ENCODE data around the gene CGGBP1. TPM values are rescaled to one million over a fixed set of nuclear protein-coding genes. Genes with fewer than 3 reads are reported as not detected.
"Not testable (repeated sequence)": the region's sequence is repeated elsewhere in the genome, so short reads cannot be mapped to it uniquely, and the experiment has no call there.

The CGGBP1 gene
- total RNA-seq, 1 experiment from 2014 or later, result 48.6 TPM

DNA sequence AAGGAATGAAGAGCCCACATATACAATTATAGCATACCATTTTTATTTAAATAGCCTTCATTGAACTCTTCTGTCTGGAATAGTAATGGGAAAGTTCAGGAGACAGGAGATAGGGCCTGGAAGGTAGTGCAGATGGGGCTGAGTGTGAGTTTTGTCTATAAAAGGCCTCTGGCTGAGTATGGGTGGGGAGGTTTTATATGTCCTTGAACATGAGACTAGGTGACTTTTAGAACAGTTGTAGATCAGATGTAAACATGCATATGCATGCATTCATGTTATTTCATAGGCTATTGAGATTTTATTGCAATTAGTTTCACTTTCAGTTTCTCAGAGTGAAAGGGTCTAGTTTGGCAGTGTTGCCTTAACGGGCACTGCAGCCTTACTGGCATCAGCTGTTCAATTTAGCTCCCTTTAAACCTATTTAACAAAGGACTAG lies 27.1 kb downstream of the CGGBP1 start:
- Histone ChIP-seq H3K36me3 (no peaks in the 10 kb centered on the region), H3K4me1 (replicated peaks) (peaks cover 4% of the 10 kb centered on the region; the same call in 1 of the 2 replicates), H3K4me3 (peak overlapping the region; percentile 30), H3K9me3 (replicated peaks) (no peaks in the 10 kb centered on the region), H3K27me3 (replicated peaks) (no peaks in the 10 kb centered on the region), H3K27ac (peak overlapping the region; percentile 17)
- DNase-seq (ENCODE audit: low read depth in 1 of 2, low spot score in 2 of 2), result peak in 1 of 2 experiments; percentile 26

DNA sequence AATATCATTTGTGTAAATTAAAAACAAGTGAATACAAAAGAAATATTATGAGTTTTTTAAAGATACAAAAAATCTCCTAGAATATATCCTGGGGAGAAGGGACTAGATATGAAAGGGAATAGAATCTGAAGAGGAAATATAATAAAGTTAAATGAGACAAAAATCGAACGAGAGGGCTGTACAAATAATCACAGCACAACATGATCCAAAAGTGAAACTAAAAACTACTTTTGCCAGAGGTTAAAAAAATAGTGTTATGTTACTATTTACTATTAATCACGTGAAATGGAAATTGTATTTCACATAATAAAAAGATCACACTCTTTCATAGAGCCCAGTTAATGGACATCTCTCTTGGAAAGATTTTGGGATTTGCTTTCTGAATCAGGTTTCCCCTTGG lies 28.6 kb downstream of the CGGBP1 start:
- no peak overlapping the region for H3K27ac ChIP-seq
- H3K27me3 ChIP-seq (replicated peaks), result no peaks in the 10 kb centered on the region
- H3K9me3 ChIP-seq (replicated peaks), result no peaks in the 10 kb centered on the region
- H3K4me3 ChIP-seq, result no peak overlapping the region
- H3K36me3 ChIP-seq, result no peaks in the 10 kb centered on the region
- no peak for DNase-seq (ENCODE audit: low read depth in 1 of 2, low spot score in 2 of 2)
- peaks cover 4% of the 10 kb centered on the region; the same call in 1 of the 2 replicates for H3K4me1 ChIP-seq (replicated peaks)

DNA sequence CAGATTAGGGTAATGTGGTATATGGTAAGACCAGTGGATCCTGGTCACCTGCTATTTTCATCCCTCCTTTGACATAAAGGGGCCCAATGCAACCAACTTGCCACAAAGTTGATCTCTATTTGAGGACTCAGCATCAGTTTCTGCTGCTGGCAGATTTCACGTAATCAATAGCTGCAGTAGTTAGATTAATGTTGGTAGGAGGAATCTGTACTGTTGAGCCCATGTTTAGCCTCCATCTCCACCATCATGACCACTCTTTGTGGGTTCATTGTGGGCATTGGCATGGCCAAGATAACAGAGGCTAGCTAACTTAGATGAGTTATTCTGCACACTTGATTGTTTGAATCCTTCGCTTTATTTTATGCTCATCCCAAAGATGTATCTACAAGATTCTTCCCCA lies 29.9 kb downstream of the CGGBP1 start:
- peaks cover 4% of the 10 kb centered on the region; the same call in 1 of the 2 replicates for H3K4me1 ChIP-seq (replicated peaks)
- H3K27ac ChIP-seq, result no peak overlapping the region
- H3K36me3 ChIP-seq, result no peaks in the 10 kb centered on the region
- DNase-seq (ENCODE audit: low read depth in 1 of 2, low spot score in 2 of 2), result no peak
- no peak overlapping the region for H3K4me3 ChIP-seq
- H3K27me3 ChIP-seq (replicated peaks), result no peaks in the 10 kb centered on the region
- H3K9me3 ChIP-seq (replicated peaks), result no peaks in the 10 kb centered on the region

DNA sequence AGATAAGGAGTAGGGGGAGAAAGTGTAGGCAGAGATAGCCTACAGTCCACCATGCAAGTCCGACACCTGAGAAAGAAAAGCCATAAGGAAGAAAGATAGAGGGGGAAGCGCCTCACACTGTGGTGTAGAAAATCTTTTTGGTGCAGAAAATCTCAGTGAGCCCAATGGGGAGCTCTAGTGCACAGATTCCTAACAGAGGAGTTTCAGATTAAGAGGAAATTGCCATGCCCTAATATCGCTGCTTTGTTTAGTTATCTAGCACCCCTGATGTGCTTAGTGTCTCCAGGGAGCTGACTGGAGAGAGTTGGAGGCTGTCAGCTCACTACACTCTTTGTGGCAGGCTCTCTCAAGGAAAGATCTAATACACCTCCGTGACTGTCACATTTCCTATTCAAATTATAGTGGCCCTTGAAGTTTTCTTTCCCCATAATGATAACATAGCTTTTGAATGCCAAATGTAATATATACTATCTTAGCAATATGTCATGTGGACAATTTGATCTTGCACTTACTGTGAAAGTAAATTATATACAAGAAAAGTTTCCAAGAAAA lies 33.7 kb downstream of the CGGBP1 start:
- Histone ChIP-seq H3K27ac (no peak overlapping the region), H3K4me3 (no peak overlapping the region), H3K9me3 (replicated peaks) (no peaks in the 10 kb centered on the region), H3K36me3 (no peaks in the 10 kb centered on the region), H3K27me3 (replicated peaks) (no peaks in the 10 kb centered on the region), H3K4me1 (replicated peaks) (no peaks in the 10 kb centered on the region)
- DNase-seq (ENCODE audit: low read depth in 1 of 2, low spot score in 2 of 2), result no peak

DNA sequence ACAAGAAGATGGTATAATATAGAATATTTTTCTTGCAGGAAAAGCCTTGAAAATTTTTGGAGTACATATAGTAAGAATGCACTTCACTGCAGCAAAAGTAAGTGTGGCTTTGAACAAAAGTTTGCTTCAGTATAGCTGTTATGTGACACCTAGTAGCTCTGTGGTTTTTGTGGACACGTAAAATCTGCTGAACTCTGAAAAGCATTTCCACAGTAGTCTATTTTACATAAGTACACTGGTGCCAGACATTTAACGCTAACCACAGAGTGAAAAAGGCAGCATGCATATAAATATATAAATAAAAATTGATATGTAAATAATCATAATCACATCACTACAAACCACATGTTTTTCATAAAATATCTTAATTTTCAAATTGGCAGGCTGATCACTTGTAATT lies 39.8 kb downstream of the CGGBP1 start:
- Histone ChIP-seq H3K27ac (no peak overlapping the region), H3K4me3 (no peak overlapping the region), H3K27me3 (replicated peaks) (no peaks in the 10 kb centered on the region), H3K36me3 (no peaks in the 10 kb centered on the region), H3K9me3 (replicated peaks) (no peaks in the 10 kb centered on the region), H3K4me1 (replicated peaks) (no peaks in the 10 kb centered on the region)
- no peak for DNase-seq (ENCODE audit: low read depth in 1 of 2, low spot score in 2 of 2)

DNA sequence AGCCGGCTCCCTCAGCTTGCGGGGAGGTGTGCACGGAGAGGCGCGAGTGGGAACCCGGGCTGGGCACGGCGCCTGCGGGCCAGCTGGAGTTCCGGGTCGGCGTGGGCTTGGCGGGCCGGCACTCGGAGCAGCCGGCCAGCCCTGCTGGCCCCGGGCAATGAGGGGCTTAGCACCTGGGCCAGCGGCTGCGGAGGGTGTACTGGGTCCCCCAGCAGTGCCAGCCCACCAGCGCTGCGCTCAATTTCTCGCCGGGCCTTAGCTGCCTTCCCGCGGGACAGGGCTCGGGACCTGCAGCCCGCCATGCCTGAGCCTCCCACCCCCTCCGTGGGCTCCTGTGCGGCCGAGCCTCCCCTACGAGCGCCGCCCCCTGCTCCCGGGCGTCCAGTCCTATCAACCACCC lies 43.1 kb downstream of the CGGBP1 start:
- H3K36me3 ChIP-seq; H3K4me1 ChIP-seq (replicated peaks); H3K9me3 ChIP-seq (replicated peaks); H3K27me3 ChIP-seq (replicated peaks); H3K4me3 ChIP-seq; DNase-seq (ENCODE audit: low read depth in 1 of 2, low spot score in 2 of 2); H3K27ac ChIP-seq: not testable (repeated sequence)

DNA sequence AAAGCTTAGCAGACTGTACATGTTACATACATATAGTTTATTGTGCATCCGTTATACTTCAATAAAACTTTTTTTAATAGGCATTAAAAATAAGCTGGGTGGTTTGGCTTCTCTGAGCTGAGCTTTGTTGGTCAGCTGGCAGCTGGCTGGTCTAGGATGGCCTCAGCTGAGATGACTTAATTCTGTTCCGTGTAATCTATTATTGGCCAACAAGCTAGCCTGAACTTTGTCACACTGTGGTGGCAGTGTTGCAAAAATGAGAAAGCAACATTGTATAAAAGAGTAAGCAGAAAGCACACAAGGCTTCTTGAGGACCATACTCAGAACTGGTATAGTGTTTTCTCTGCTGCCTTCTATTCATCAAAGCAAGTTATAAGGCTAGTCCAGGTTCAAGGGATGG lies 45.2 kb downstream of the CGGBP1 start:
- Histone ChIP-seq H3K9me3 (replicated peaks) (no peaks in the 10 kb centered on the region), H3K27ac (no peak overlapping the region), H3K27me3 (replicated peaks) (no peaks in the 10 kb centered on the region), H3K4me3 (no peak overlapping the region), H3K36me3 (no peaks in the 10 kb centered on the region), H3K4me1 (replicated peaks) (no peaks in the 10 kb centered on the region)
- no peak for DNase-seq (ENCODE audit: low read depth in 1 of 2, low spot score in 2 of 2)

DNA sequence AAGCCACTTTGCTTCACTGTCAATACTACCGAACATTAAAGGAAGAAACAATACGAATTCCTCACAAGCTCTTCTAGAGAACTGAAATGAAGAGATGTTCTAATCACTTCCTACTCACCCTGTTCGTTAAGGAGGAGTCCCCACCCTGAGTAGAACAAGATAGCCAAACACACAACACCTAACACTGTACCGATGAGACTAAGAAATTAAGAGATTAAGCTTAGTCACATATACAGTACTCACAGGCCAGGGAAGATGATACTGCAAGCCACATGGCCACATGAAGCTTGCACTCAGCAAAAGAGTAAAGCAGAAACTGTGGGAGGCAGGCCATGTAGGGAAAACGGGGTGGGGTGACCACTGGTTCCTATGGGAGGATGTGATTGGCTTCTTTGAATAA lies 48.0 kb downstream of the CGGBP1 start:
- H3K9me3 ChIP-seq (replicated peaks), result no peaks in the 10 kb centered on the region

DNA sequence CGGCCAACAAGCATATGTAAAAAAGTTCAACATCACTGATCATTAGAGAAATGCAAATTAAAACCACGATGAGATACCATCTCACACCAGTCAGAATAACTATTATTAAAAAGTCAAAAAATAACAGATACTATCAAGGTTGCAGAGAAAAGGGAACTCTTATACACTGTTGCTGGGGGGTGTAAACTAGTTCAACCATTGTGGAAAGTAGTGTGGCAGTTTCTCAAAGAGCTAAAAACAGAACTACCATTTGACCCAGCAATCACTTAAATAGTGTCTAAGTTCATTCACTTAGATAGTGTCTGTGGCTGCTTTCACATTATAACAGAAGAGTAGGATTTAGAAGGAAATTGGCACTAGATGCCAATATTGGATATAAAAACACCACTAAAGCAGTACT lies 49.7 kb downstream of the CGGBP1 start:
- Histone ChIP-seq H3K36me3 (no peaks in the 10 kb centered on the region), H3K27me3 (replicated peaks) (no peaks in the 10 kb centered on the region), H3K27ac (no peak overlapping the region), H3K9me3 (replicated peaks) (no peaks in the 10 kb centered on the region), H3K4me1 (replicated peaks) (no peaks in the 10 kb centered on the region), H3K4me3 (no peak overlapping the region)
- no peak for DNase-seq (ENCODE audit: low read depth in 1 of 2, low spot score in 2 of 2)

More for the DNA sequence above, 48.0 kb downstream of the CGGBP1 start:
- Histone ChIP-seq H3K27me3 (replicated peaks) (no peaks in the 10 kb centered on the region), H3K36me3 (no peaks in the 10 kb centered on the region), H3K27ac (no peak overlapping the region), H3K4me3 (no peak overlapping the region), H3K4me1 (replicated peaks) (no peaks in the 10 kb centered on the region)
- no peak for DNase-seq (ENCODE audit: low read depth in 1 of 2, low spot score in 2 of 2)

DNA sequence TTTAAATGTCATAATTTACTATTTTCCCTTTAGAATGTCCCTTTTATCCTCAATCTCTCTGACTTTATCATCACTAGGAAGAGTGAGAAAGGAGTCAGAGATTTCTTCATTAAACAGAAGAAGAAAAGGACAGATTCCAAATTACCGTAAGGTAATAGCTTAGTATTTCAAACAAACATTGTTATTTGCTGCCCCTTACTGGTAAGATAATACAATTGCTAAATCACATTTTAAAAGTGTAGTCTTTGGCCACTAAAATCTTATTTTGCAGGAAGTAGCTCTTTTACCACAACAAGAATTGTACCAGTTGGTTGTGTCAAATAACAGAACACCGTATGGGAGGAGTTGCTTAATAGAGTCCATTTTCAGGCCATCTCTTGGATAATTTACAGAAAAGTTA lies 53.7 kb downstream of the CGGBP1 start:
- H3K9me3 ChIP-seq (replicated peaks), result no peaks in the 10 kb centered on the region
- DNase-seq (ENCODE audit: low read depth in 1 of 2, low spot score in 2 of 2), result no peak
- H3K4me1 ChIP-seq (replicated peaks), result no peaks in the 10 kb centered on the region
- no peaks in the 10 kb centered on the region for H3K27me3 ChIP-seq (replicated peaks)
- no peak overlapping the region for H3K27ac ChIP-seq
- H3K4me3 ChIP-seq, result no peak overlapping the region
- H3K36me3 ChIP-seq, result no peaks in the 10 kb centered on the region

DNA sequence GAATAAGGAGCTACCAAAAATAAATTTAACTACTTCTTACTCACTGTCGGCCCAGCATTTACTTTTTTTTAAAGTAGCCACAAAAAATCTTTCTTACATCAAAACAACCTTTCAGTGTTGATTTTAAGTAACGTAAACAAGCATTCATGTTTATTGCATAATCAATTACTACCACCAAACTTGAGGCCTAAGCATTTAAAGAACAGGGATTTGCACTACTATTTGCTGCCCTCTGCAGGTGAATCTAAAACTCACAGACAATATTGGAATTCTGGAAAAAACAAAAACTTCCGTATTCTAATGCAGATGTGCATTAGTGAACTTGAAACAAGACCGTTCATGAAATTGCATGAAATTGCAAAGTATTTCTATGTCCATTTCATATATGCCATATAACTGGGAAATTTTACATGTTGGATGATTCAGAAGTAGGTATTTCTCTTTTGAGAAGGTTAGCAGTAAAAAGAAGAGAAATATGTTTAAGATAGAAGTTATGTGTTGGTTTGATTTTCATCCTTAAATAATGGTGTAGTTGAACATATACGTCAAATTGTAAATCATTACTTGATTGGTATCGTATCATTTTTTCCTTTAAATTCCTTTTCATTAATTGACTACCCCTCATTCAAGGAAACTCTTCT lies 55.6 kb downstream of the CGGBP1 start:
- peak in 1 of 2 experiments; percentile 7 for DNase-seq (ENCODE audit: low read depth in 1 of 2, low spot score in 2 of 2)
- H3K9me3 ChIP-seq (replicated peaks), result no peaks in the 10 kb centered on the region
- H3K27me3 ChIP-seq (replicated peaks), result no peaks in the 10 kb centered on the region
- no peaks in the 10 kb centered on the region for H3K4me1 ChIP-seq (replicated peaks)
- H3K27ac ChIP-seq, result no peak overlapping the region
- no peak overlapping the region for H3K4me3 ChIP-seq
- H3K36me3 ChIP-seq, result no peaks in the 10 kb centered on the region

DNA sequence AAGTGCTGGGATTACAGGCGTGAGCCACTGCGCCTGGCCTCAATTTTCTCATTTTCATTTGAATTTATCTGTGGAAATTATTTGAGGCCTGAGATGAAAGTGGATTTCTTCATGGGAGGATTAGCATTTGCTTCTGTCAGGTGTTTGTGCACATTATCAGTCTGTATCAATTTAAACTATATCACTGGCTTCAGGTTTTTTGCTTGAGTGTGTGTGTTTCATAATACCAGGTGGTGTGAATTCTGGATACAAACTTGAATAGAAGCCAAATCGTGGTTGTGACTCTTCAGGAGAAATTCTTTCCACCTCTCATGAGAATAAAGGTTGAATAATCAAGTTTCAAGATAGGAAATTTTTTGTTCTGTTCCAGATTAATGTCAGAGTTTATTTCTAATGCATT lies 56.4 kb downstream of the CGGBP1 start:
- no peaks in the 10 kb centered on the region for H3K9me3 ChIP-seq (replicated peaks)
- H3K27me3 ChIP-seq (replicated peaks), result no peaks in the 10 kb centered on the region
- no peak overlapping the region for H3K4me3 ChIP-seq
- no peak for DNase-seq (ENCODE audit: low read depth in 1 of 2, low spot score in 2 of 2)
- no peaks in the 10 kb centered on the region for H3K4me1 ChIP-seq (replicated peaks)
- H3K36me3 ChIP-seq, result no peaks in the 10 kb centered on the region
- no peak overlapping the region for H3K27ac ChIP-seq
